IMR-90 (cell line): ENCODE measurements around the gene KIRREL1. TPM values are rescaled to one million over a fixed set of nuclear protein-coding genes. Genes with fewer than 3 reads are reported as not detected.

Experiments used
- ATAC-seq: fragments of 200-7000 bp; cut with Tn5 transposase; 2 replicates; pipeline ENCODE4 v1.9.1; 2020; ENCODE audit warnings: low read depth, mild to moderate bottlenecking, moderate library complexity
- BruUV-seq: library from RNA; stranded (reverse); fragments of 400-500 nt; replicated peaks from 2 replicates; lab custom pipeline; 2021; lab: Mats Ljungman, UMichigan
- CTCF ChIA-PET: fragments of 300-600 bp; formaldehyde crosslinking; extraction: SDS; loops from one replicate; lab custom pipeline; 2021; ENCODE audit warnings: antibody characterized with exemption; lab: Yijun Ruan, JAX
- POLR2A ChIA-PET: fragments of 300-600 bp; sonication (Branson Sonifier 250); formaldehyde crosslinking; loops from one replicate; lab custom pipeline; 2022; ENCODE audit warnings: antibody characterized with exemption; ENCODE audit not compliant: unreplicated experiment; lab: Charles Lee
- DNase-seq: peaks from one replicate; pipeline ENCODE4 v3.0.0; 2013
- H2AFZ ChIP-seq: replicated peaks from 2 replicates; pipeline ENCODE3; 2013; ENCODE audit warnings: low read length, mild to moderate bottlenecking; ENCODE audit not compliant: poor library complexity
- H2AK5ac ChIP-seq: 2 replicates; pipeline ENCODE4 v1.6.1; 2013; ENCODE audit warnings: low read depth, low read length, inconsistent platforms
- H2AK9ac ChIP-seq: replicated peaks from 2 replicates; pipeline ENCODE3; 2013; ENCODE audit warnings: mild to moderate bottlenecking, low read depth, low read length, moderate library complexity; ENCODE audit not compliant: poor library complexity
- H2BK120ac ChIP-seq: 2 replicates; pipeline ENCODE4 v1.6.1; 2013; ENCODE audit warnings: low read depth, low read length, inconsistent platforms
- H2BK15ac ChIP-seq: 3 replicates; pipeline ENCODE4 v1.6.1; 2013; ENCODE audit warnings: low read depth, low read length, inconsistent platforms
- H2BK20ac ChIP-seq: 2 replicates; pipeline ENCODE4 v1.6.1; 2013; ENCODE audit warnings: low read depth, mild to moderate bottlenecking, inconsistent platforms, low read length, moderate library complexity
- H2BK5ac ChIP-seq: 2 replicates; pipeline ENCODE4 v1.6.1; 2013; ENCODE audit warnings: mild to moderate bottlenecking, low read depth, low read length, inconsistent platforms; ENCODE audit not compliant: poor library complexity, severe bottlenecking
- H3K14ac ChIP-seq: replicated peaks from 2 replicates; pipeline ENCODE4 v1.6.1; 2013; ENCODE audit warnings: low read depth, low read length, inconsistent platforms
- H3K18ac ChIP-seq: 2 replicates; pipeline ENCODE4 v1.6.1; 2013; ENCODE audit warnings: low read depth, low read length, control low read depth
- H3K23ac ChIP-seq: 2 replicates; pipeline ENCODE4 v1.6.1; 2013; ENCODE audit warnings: low read depth, low read length, inconsistent platforms
- H3K27ac ChIP-seq: 2 replicates; pipeline ENCODE4 v1.5.1; 2013; ENCODE audit warnings: mild to moderate bottlenecking, control low read depth, low read length; ENCODE audit not compliant: insufficient read depth
- H3K27me3 ChIP-seq: 2 replicates; pipeline ENCODE4 v1.6.1; 2013; ENCODE audit warnings: low read length; ENCODE audit not compliant: control insufficient read depth, insufficient read depth
- H3K36me3 ChIP-seq: 2 replicates; pipeline ENCODE4 v1.6.1; 2013; ENCODE audit warnings: low read length, mixed read lengths; ENCODE audit not compliant: control insufficient read depth, insufficient read depth
- H3K4ac ChIP-seq: 2 replicates; pipeline ENCODE4 v1.6.1; 2013; ENCODE audit warnings: low read depth, low read length, inconsistent platforms
- H3K4me1 ChIP-seq: 2 replicates; pipeline ENCODE4 v1.6.1; 2013; ENCODE audit warnings: low read length, mixed read lengths; ENCODE audit not compliant: control insufficient read depth, insufficient read depth
- H3K4me2 ChIP-seq: 2 replicates; pipeline ENCODE4 v1.6.1; 2013; ENCODE audit warnings: low read depth, mild to moderate bottlenecking, control low read depth, low read length, moderate library complexity
- H3K4me3 ChIP-seq: 2 replicates; pipeline ENCODE4 v1.5.1; 2013; ENCODE audit warnings: low read depth, mild to moderate bottlenecking, control low read depth, low read length, moderate library complexity; ENCODE audit not compliant: insufficient read depth
- H3K56ac ChIP-seq: 2 replicates; pipeline ENCODE4 v1.6.1; 2013; ENCODE audit warnings: low read length, inconsistent platforms; ENCODE audit not compliant: insufficient read depth; ENCODE audit errors: extremely low read depth
- H3K79me1 ChIP-seq, 2 experiments: 2 replicates each; pipeline ENCODE4 v1.6.1; 2013; ENCODE audit warnings: low read length in 2 of 2, inconsistent platforms in 1 of 2, low read depth in 1 of 2
- H3K9ac ChIP-seq: 2 replicates; pipeline ENCODE4 v1.6.1; 2013; ENCODE audit warnings: low read depth, low read length, control low read depth
- H3K9me1 ChIP-seq: 2 replicates; pipeline ENCODE4 v1.6.1; 2013; ENCODE audit warnings: low read length, inconsistent platforms; ENCODE audit not compliant: insufficient read depth
- H3K9me3 ChIP-seq: 2 replicates; pipeline ENCODE4 v1.6.1; 2013; ENCODE audit warnings: low read length; ENCODE audit not compliant: control insufficient read depth, insufficient read depth
- H4K20me1 ChIP-seq: 2 replicates; pipeline ENCODE4 v1.6.1; 2013; ENCODE audit warnings: low read length, inconsistent platforms; ENCODE audit not compliant: insufficient read depth
- H4K5ac ChIP-seq: 2 replicates; pipeline ENCODE4 v1.6.1; 2013; ENCODE audit warnings: mild to moderate bottlenecking, low read depth, low read length, control low read depth
- H4K8ac ChIP-seq, 2 experiments: 2 replicates each; pipeline ENCODE4 v1.6.1; 2013; ENCODE audit warnings: low read depth in 2 of 2, low read length in 2 of 2, control low read depth in 1 of 2, inconsistent platforms in 1 of 2
- H4K91ac ChIP-seq: 2 replicates; pipeline ENCODE4 v1.6.1; 2013; ENCODE audit warnings: low read depth, low read length, inconsistent platforms; ENCODE audit not compliant: insufficient read depth
- BHLHE40 ChIP-seq: fragments of 150-350 bp; IDR thresholded peaks from 2 replicates; pipeline ENCODE4 v1.6.1; 2016; ENCODE audit warnings: mild to moderate bottlenecking, low read depth, low read length
- CEBPB ChIP-seq: IDR thresholded peaks from 2 replicates; pipeline ENCODE4 v1.6.1; 2012; ENCODE audit warnings: low read depth, low read length, improper control_type of control experiment
- CHD1 ChIP-seq: IDR thresholded peaks from 2 replicates; pipeline ENCODE4 v1.6.1; 2012; ENCODE audit warnings: low read depth, low read length, improper control_type of control experiment
- CTCF ChIP-seq: conservative IDR thresholded peaks from 2 replicates; pipeline ENCODE4 v1.5.1; 2012; ENCODE audit warnings: mild to moderate bottlenecking, low read depth, low read length, improper control_type of control experiment
- FOS ChIP-seq: fragments of 150-350 bp; IDR thresholded peaks from 2 replicates; pipeline ENCODE4 v1.6.1; 2016; ENCODE audit warnings: low read depth, low read length
- MAFK ChIP-seq: IDR thresholded peaks from 2 replicates; pipeline ENCODE4 v1.6.1; 2012; ENCODE audit warnings: low read depth, low read length, improper control_type of control experiment
- MAZ ChIP-seq: IDR thresholded peaks from 2 replicates; pipeline ENCODE4 v1.6.1; 2012; ENCODE audit warnings: low read depth, mild to moderate bottlenecking, low read length, improper control_type of control experiment, moderate library complexity, borderline replicate concordance
- MXI1 ChIP-seq: IDR thresholded peaks from 2 replicates; pipeline ENCODE4 v1.6.1; 2012; ENCODE audit warnings: low read depth, mild to moderate bottlenecking, low read length, moderate library complexity, borderline replicate concordance
- NFE2L2 ChIP-seq: fragments of 150-350 bp; IDR thresholded peaks from 2 replicates; pipeline ENCODE4 v1.6.1; 2016; ENCODE audit warnings: low read depth, mild to moderate bottlenecking, low read length
- POLR2A ChIP-seq: IDR thresholded peaks from 2 replicates; pipeline ENCODE4 v1.6.1; 2012; ENCODE audit warnings: mild to moderate bottlenecking, low read depth, low read length
- RFX5 ChIP-seq: IDR thresholded peaks from 2 replicates; pipeline ENCODE4 v1.8.0; 2012; ENCODE audit warnings: low read depth, mild to moderate bottlenecking, low read length, moderate library complexity
- USF2 ChIP-seq: fragments of 150-350 bp; IDR thresholded peaks from 2 replicates; pipeline ENCODE4 v1.6.1; 2017; ENCODE audit warnings: mild to moderate bottlenecking, antibody characterized with exemption, low read length, low read depth
- WGBS, 2 experiments: methylation state at CpG; one replicate each; pipeline versions ENCODE4 v1.1.5 to v1.1.7; 2013; ENCODE audit warnings: missing lambda C conversion rate in 2 of 2; ENCODE audit not compliant: insufficient read length in 1 of 2; ENCODE audit errors: extremely low coverage in 2 of 2; 5-methylcytosine and 5-hydroxymethylcytosine counted together
- dilution Hi-C: fragments of 300-500 bp; cut with HindIII; formaldehyde crosslinking; loops from one replicate; pipeline ENCODE4 v1.14.3; 2018; ENCODE audit warnings: low sequenced_read_pairs; ENCODE audit not compliant: unreplicated experiment
- in situ Hi-C: fragments of 300-500 bp; cut with MboI; formaldehyde crosslinking; loops from 3 replicates; pipeline ENCODE4 v1.14.3; 2019; ENCODE audit warnings: low sequenced_read_pairs, inconsistent platforms, mixed read lengths
- intact Hi-C: fragments of 100-400 bp; cut with micrococcal nuclease; formaldehyde crosslinking; loops from 2 replicates; pipeline ENCODE4 v1.10.0; 2022
- polyA plus RNA-seq, 3 experiments: library from polyadenylated mRNA; depleted of rRNA; stranded (reverse); fragments of >200 nt; gene quantifications; 2 replicates each; pipeline ENCODE4 v1.2.3, GENCODE V29; 2012; ENCODE audit warnings: low replicate concordance in 1 of 3
- total RNA-seq: library from RNA; depleted of rRNA; stranded (reverse); fragments of >200 nt; gene quantifications from 2 replicates; pipeline ENCODE4 v1.2.3, GENCODE V29; 2012

The KIRREL1 gene
- total and polyA plus RNA-seq, 2 of the 4 experiments (the other 2 are of a cell fraction), result 58.1 to 64.7 TPM

- BruUV-seq, result no TSS peak
- in situ Hi-C loops (no loop called here), intact Hi-C loops (no loop called here), dilution Hi-C loops (no loop called here)
- no peak overlapping the region for H3K4ac ChIP-seq
- no peak overlapping the region for H3K9ac ChIP-seq
- H2AFZ ChIP-seq, result no peak overlapping the region
- whole genome bisulfite sequencing, 2 experiments, result no CpG with 5 or more reads among the region's 1 CpG
- H3K79me1 ChIP-seq, result 0 out of 4 replicates have a peak, but pooled peaks cover 0 to 4% of the 10 kb centered on the region in 2 experiments
- H4K20me1 ChIP-seq, result peaks cover 15% of the 10 kb centered on the region
- H2BK5ac ChIP-seq, result no peak overlapping the region
- H3K9me1 ChIP-seq, result peaks cover 15% of the 10 kb centered on the region
- H4K8ac ChIP-seq, result no peak overlapping the region
- no peak overlapping the region for H3K56ac ChIP-seq
- H3K18ac ChIP-seq, result no peak overlapping the region
- H3K27ac ChIP-seq, result no peak overlapping the region
- ChIA-PET POLR2A (no interaction called here), CTCF (interaction anchor here (0.7 kb wide), 1 partner anchor 12 kb away, joined by 3 read pairs; no protein-coding TSS in a partner anchor)
- H3K4me2 ChIP-seq, result no peak overlapping the region
- TF ChIP-seq BHLHE40, result peak; percentile 78
- TF ChIP-seq RFX5, result no peak
- no peak for TF ChIP-seq CEBPB
- no peak for TF ChIP-seq MAZ
- no peak for TF ChIP-seq MXI1
- no peak for TF ChIP-seq CHD1
- TF ChIP-seq POLR2A, result no peak
- no peak for TF ChIP-seq CTCF
- TF ChIP-seq FOS, result 0 out of 2 replicates have a peak, but pooled peaks have one; percentile 7
- TF ChIP-seq NFE2L2, result no peak
- no peak for TF ChIP-seq MAFK
- no peak for TF ChIP-seq USF2
- no peak overlapping the region for H4K91ac ChIP-seq
- no peak overlapping the region for H2BK120ac ChIP-seq
- no peak overlapping the region; the same call in 1 of the 2 replicates for H3K23ac ChIP-seq
- H2BK15ac ChIP-seq, result no peak overlapping the region
- H2AK9ac ChIP-seq, result peak overlapping the region; percentile 15
- peaks cover 4% of the 10 kb centered on the region for H3K4me1 ChIP-seq
- H4K5ac ChIP-seq, result no peak overlapping the region
- DNase-seq (peak; percentile 71), ATAC-seq (peak; percentile 32)
- H3K14ac ChIP-seq, result no peak overlapping the region
- no peak overlapping the region for H3K4me3 ChIP-seq
- H2BK20ac ChIP-seq, result no peak overlapping the region
- H3K27me3 ChIP-seq, result peaks cover 6% of the 10 kb centered on the region
- no peaks in the 10 kb centered on the region for H3K9me3 ChIP-seq
- H3K36me3 ChIP-seq, result peaks cover 3% of the 10 kb centered on the region; the same call in 1 of the 2 replicates
- H2AK5ac ChIP-seq, result no peak overlapping the region
Measured at GRCh38 chr1:158101927-158102326, 108.5 kb downstream of the KIRREL1 start.
